ENCODE results near the gene FGFBP1. TPM values are rescaled to one million over a fixed set of nuclear protein-coding genes. Genes with fewer than 3 reads are reported as not detected.

FGFBP1 gene
- total and polyA plus RNA-seq, 9 of the 15 experiments (the other 6 are each of a cell fraction or from before 2014, with no cell fraction given): not detected

GRCh38 chr4:15907430-15907829 lies 31.1 kb downstream of the FGFBP1 start (continued):
- no peak for TF ChIP-seq XRCC4 (IDR thresholded peaks at IDR 0.05; ENCODE audit: extremely low read depth, insufficient read depth, insufficient read length)
- no peak for TF ChIP-seq STAT6 (CRISPR knock-in tag; IDR thresholded peaks at IDR 0.05)
- TF ChIP-seq HBP1 (CRISPR knock-in tag; IDR thresholded peaks at IDR 0.05): no peak
- TF ChIP-seq HLTF (IDR thresholded peaks at IDR 0.05): no peak
- no peak for TF ChIP-seq SIN3B (IDR thresholded peaks at IDR 0.05; ENCODE audit: low read depth)
- TF ChIP-seq TCF7L2 (IDR thresholded peaks at IDR 0.05; ENCODE audit: low read depth, low read length): no peak
- no peak for TF ChIP-seq ZNF146 (CRISPR knock-in tag; IDR thresholded peaks at IDR 0.05; ENCODE audit: unreplicated experiment)
- TF ChIP-seq E2F5 (CRISPR knock-in tag; IDR thresholded peaks at IDR 0.05): no peak
